HT1080 (cell line): Measurements from ENCODE around the gene ARHGAP42. TPM values are rescaled to one million over a fixed set of nuclear protein-coding genes. Genes with fewer than 3 reads are reported as not detected.

ENCODE experiments used
- DNase-seq: peaks from one replicate; pipeline ENCODE4 v3.0.0-alpha.2; 2015; ENCODE audit warnings: low read depth
- small RNA-seq: library from RNA; depleted of rRNA; stranded (forward); fragments of <200 nt; gene quantifications from one replicate; pipeline ENCODE3, GENCODE V24; 2014
- total RNA-seq: library from RNA; depleted of rRNA; stranded (reverse); fragments of >200 nt; shearing (Covaris generic); gene quantifications from 2 replicates; pipeline ENCODE4 v1.2.3, GENCODE V29; 2014

Gene ARHGAP42
- total RNA-seq, 1 experiment from 2014 or later: 9.9 TPM

DNA sequence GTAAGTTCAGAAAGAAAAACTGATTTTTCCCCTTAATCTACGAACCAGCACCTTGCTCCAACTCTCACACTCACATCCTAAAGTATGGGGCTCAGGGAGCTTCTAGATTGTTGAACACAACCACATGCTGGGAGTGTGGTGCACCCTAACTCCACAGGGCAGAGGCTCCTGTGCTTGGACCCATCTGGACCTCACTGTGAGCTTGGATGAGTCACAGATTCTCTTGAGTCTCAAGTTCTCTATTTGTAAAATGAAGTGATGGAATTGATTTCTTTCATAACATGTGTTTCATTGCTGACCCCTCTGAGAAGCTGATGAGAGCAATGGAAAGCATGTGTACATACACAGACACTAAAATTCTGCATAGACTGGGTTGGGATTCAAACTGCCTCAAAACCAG lies 332.8 kb downstream of the ARHGAP42 start:
- DNase-seq: no peak

DNA sequence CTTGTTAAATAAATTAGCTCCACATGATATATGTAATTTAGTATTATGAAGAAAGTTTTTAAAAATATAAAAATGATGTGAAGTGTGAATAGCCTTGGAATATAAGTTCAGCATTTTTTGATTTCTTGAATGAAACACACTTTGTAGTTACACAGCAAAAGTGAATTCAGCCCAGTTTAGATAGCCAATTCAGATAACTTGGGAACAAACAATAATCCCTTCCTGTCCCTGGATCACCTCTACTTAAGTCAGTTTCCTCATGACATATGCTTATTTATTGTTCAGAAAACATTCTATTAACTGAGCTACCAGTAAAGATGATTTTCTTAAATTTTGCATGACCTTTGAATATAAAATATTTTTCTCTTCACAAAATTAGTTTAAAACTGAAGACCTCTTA lies 335.2 kb downstream of the ARHGAP42 start:
- no peak for DNase-seq

DNA sequence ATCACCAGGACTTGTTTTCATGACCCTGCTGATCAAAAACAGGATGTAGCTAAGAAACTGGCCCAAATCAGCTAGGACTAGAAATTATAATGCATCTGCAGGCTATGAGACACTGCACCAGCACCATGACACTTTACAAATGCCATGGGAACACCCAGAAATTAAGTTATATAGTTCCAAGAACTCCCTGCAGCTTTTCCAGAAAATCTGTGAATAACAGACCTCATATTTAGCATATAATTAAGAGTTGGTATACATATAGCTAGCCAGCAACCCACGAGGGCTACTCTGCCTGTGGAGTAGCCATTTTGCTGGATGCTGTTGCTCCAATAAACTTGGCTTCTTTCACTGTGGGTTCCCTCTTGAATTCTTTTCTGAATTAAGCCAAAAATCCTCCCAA lies 341.6 kb downstream of the ARHGAP42 start:
- no peak for DNase-seq

DNA sequence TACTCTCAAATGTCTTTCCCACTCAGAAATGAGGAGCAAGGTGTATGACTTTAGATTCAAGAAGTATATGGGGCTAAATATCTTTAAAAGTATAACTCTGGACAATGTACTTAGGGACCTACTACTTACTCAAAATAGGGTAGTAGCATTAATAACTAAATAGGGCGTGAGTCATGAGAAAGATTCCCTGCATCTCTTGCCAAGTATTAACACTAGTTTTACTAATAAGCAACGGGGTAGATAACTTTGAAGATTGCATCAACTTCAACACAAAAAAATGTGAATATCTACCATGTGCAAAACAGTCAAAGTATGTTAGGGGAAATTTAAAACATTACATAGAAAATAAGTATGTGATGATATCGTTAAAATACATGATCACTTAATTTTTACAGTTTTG lies 342.9 kb downstream of the ARHGAP42 start:
- DNase-seq: no peak

DNA sequence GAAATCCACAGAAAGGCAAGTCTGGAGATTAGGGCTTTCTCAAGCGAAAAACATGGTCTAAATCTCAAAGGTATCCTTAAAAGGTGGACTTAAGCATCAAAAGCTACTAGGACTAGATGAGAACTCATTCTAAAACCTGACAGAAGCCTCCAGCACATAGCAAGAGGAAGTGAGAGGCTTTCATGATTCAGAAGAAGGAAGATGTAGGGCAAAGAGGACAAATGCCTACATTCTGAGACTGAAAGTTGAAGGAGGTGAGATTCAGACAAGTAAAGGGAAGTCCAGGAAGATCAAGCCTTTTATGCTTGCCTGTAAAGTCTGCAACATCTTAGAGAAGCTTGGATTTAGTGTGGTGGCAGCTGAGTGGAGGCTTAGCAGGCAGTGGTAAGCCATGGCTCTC lies 343.6 kb downstream of the ARHGAP42 start:
- DNase-seq: no peak

DNA sequence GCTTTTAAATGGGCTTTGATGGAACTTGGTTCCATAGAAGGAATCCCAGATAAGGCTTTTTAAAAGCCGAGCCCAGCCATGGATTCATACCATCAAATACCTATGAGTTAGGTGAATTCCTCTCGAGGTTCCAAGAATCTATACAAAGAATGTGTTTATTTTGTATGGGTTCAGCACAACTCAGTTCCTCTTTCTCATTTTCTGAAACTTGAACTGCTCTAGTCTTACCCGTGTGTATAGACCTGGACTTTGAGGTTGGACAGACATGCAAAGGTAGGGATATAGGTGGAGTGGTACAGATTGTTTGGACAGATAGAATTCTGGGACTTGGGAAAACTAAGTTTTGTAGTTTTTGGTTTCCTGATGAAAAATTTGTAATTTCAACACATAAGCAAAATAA lies 344.6 kb downstream of the ARHGAP42 start:
- DNase-seq: no peak

DNA sequence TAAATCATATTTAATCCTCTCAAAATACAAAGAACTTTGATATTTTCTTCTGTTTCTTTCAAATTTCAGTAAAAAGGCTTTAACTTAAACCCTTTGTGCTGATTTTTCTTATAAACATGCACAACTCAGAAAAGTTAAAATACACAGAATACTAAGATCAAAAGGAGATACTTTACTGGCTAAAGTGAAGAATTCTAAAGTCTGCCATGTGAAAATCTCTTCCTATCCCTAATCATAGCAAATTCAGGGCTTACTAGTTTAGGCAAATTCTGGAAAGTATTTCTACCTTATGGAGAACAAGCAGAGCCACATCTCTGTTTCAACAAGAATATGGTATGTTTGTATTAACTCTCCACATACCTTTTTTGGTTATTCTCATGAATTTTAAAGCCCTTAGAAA lies 345.9 kb downstream of the ARHGAP42 start:
- no peak for DNase-seq

DNA sequence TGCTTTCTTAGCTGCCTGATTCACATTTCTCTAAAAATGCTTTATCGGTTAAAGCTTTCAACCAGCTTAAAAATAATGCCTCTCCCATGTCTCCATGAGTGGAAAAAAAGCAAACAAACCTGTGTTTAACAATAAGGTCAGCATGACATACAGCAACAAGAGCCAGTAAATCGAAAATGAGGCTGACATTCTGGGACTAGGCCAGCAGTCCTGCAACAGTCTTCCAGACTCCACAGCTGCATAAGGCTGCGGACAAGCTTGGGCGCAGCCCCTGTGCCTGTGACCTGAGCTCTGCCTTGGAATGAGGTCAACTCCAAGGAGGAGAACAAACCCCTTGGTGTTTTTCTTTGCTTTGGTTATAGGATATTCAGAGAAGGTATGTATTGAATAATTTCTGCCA lies 347.0 kb downstream of the ARHGAP42 start:
- no peak for DNase-seq

DNA sequence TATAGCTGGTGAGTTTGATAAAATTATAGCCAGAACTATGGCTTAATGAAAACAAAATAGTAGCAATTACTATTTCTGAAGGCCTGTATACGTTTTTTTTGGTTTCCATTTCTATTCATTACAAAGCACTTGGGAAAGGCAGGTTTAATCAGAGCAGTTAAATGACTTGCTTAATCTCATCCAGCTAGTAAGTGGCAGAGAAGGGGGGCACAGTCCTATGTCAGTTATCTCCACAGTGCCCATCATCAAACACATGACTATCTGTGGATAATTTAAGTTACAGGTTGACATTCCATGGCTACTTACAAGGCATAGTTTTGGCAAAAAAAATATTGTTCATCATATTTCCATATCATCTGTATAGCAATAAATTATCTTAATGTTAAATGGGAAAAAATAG lies 348.8 kb downstream of the ARHGAP42 start:
- DNase-seq: no peak

Small RNAs within 50 kb of the gene (small RNA-seq; reads per million reads assigned to genes)
- not detected for gene RN7SL222P
